ENCODE data around the gene TRIM66.

DNA sequence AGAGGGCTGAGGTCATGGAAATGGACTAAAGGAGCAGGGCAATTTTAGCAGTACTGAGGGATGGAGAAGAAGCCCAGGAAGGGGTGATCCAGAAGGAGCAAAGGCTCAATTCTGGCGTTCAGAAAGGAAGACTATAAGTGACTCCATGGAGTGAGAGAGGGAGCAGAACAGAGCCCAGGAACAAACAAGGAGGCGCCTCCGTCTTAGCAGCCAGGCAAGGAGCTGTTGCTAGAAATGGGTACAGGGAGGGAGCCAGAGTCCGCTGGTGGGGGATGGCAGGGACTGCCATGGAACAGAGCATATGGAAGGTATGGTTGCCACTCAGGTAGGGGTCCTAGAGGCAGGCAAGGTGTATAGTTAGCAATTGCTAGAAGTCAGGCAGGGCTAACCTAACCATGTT lies 68.0 kb downstream of the TRIM66 start:
- TF ChIP-seq EZH2phosphoT487 (IDR thresholded peaks at IDR 0.05; ENCODE audit: low read depth, severe bottlenecking, unreplicated experiment) (no peak), EZH2 (IDR thresholded peaks at IDR 0.05; ENCODE audit: borderline replicate concordance) (no peak)
- TF ChIP-seq, protein P1, sequence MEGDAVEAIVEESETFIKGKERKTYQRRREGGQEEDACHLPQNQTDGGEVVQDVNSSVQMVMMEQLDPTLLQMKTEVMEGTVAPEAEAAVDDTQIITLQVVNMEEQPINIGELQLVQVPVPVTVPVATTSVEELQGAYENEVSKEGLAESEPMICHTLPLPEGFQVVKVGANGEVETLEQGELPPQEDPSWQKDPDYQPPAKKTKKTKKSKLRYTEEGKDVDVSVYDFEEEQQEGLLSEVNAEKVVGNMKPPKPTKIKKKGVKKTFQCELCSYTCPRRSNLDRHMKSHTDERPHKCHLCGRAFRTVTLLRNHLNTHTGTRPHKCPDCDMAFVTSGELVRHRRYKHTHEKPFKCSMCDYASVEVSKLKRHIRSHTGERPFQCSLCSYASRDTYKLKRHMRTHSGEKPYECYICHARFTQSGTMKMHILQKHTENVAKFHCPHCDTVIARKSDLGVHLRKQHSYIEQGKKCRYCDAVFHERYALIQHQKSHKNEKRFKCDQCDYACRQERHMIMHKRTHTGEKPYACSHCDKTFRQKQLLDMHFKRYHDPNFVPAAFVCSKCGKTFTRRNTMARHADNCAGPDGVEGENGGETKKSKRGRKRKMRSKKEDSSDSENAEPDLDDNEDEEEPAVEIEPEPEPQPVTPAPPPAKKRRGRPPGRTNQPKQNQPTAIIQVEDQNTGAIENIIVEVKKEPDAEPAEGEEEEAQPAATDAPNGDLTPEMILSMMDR (IDR thresholded peaks at IDR 0.05; ENCODE audit: poor library complexity), result no peak

Measured in hepatocyte (in vitro differentiated cells).